PC-9 (cell line): Measurements from ENCODE around the gene MYO5B.
"Not testable (repeated sequence)": the region's sequence is repeated elsewhere in the genome, so short reads cannot be mapped to it uniquely, and the experiment has no call there.

Experiments
- EZH2 ChIP-seq: fragments of 200-600 bp; sonication (generic); IDR thresholded peaks from 2 replicates; pipeline ENCODE4 v1.8.0; 2017; ENCODE audit warnings: antibody characterized with exemption, low read depth
- TF ChIP-seq, protein P1 (sequence below): fragments of 200-600 bp; sonication (generic); conservative IDR thresholded peaks from 2 replicates; pipeline ENCODE4 v1.6.1; 2017; ENCODE audit warnings: mixed run types, antibody characterized with exemption, mild to moderate bottlenecking, moderate library complexity

DNA sequence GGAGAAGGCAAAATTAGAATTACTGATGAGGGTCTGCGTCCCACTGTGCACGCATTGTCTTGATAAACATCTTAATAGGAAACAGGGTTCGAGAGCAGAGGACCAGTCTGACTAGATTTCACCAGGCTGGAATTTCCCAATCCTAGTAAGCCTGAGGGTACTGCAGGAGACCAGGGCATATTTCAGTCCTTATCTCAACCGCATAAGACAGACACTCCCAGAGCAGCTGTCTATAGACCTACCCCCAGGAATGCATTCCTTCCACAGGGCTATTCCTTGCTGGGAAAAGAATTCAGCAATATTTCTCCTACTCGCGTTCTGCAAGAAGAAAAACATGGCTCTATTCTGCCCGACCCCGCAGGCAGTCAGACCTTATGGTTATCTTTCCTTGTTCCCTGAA is 46.8 kb upstream of the MYO5B start:
- TF ChIP-seq EZH2: not testable (repeated sequence)
- TF ChIP-seq, protein P1, sequence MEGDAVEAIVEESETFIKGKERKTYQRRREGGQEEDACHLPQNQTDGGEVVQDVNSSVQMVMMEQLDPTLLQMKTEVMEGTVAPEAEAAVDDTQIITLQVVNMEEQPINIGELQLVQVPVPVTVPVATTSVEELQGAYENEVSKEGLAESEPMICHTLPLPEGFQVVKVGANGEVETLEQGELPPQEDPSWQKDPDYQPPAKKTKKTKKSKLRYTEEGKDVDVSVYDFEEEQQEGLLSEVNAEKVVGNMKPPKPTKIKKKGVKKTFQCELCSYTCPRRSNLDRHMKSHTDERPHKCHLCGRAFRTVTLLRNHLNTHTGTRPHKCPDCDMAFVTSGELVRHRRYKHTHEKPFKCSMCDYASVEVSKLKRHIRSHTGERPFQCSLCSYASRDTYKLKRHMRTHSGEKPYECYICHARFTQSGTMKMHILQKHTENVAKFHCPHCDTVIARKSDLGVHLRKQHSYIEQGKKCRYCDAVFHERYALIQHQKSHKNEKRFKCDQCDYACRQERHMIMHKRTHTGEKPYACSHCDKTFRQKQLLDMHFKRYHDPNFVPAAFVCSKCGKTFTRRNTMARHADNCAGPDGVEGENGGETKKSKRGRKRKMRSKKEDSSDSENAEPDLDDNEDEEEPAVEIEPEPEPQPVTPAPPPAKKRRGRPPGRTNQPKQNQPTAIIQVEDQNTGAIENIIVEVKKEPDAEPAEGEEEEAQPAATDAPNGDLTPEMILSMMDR: not testable (repeated sequence)
